Panc1 (cell line): Measurements from ENCODE around the gene MYO1E. TPM values are rescaled to one million over a fixed set of nuclear protein-coding genes. Genes with fewer than 3 reads are reported as not detected.

Experiments used
- ATAC-seq: fragments of 200-7000 bp; cut with Tn5 transposase; 2 replicates; pipeline ENCODE4 v1.9.1; 2020; ENCODE audit warnings: mild to moderate bottlenecking, moderate library complexity
- BruUV-seq: library from RNA; stranded (reverse); fragments of 400-500 nt; replicated peaks from 2 replicates; lab custom pipeline; 2021; lab: Mats Ljungman, UMichigan
- CTCF ChIA-PET: fragments of 300-600 bp; sonication (Branson Sonifier 250); formaldehyde crosslinking; loops from one replicate; lab custom pipeline; 2022; ENCODE audit warnings: antibody characterized with exemption; lab: Charles Lee
- POLR2A ChIA-PET: fragments of 300-600 bp; sonication (Branson Sonifier 250); formaldehyde crosslinking; loops from one replicate; lab custom pipeline; 2022; ENCODE audit warnings: antibody characterized with exemption; lab: Charles Lee
- DNase-seq: peaks from one replicate; pipeline ENCODE4 v3.0.0-alpha.2; 2010; ENCODE audit warnings: low read depth, low spot score
- H3K27ac ChIP-seq: 2 replicates; pipeline ENCODE4 v1.5.1; 2011; ENCODE audit warnings: mild to moderate bottlenecking, low read length, inconsistent platforms
- H3K27me3 ChIP-seq: fragments of 200-500 bp; sonication (Bioruptor generic); 2 replicates; pipeline ENCODE4 v1.6.0; 2014; ENCODE audit warnings: low read length, inconsistent platforms; ENCODE audit not compliant: control insufficient read depth, insufficient read depth
- H3K36me3 ChIP-seq: fragments of 200-500 bp; sonication (Bioruptor generic); 2 replicates; pipeline ENCODE4 v1.5.1; 2014; ENCODE audit warnings: inconsistent platforms, mild to moderate bottlenecking, low read length, moderate library complexity; ENCODE audit not compliant: control insufficient read depth, insufficient read depth
- H3K4me1 ChIP-seq: 2 replicates; pipeline ENCODE4 v1.5.1; 2011; ENCODE audit warnings: inconsistent platforms, mild to moderate bottlenecking, low read length, moderate library complexity; ENCODE audit not compliant: control insufficient read depth, insufficient read depth
- H3K4me3 ChIP-seq, 2 experiments: 2 replicates each; pipeline ENCODE4 v1.5.1; 2011 to 2012; ENCODE audit warnings: low read depth in 2 of 2, low read length in 2 of 2, mild to moderate bottlenecking in 2 of 2, inconsistent platforms in 1 of 2, moderate library complexity in 1 of 2
- H3K9me3 ChIP-seq: fragments of 200-500 bp; sonication (Bioruptor generic); 2 replicates; pipeline ENCODE4 v1.5.1; 2014; ENCODE audit warnings: low read depth, mild to moderate bottlenecking, inconsistent platforms, low read length, moderate library complexity; ENCODE audit not compliant: control insufficient read depth, insufficient read depth
- CTCF ChIP-seq: fragments of 450-650 bp; IDR thresholded peaks from 2 replicates; pipeline ENCODE4 v1.5.1; 2017; ENCODE audit warnings: mild to moderate bottlenecking
- POLR2AphosphoS5 ChIP-seq: IDR thresholded peaks from 2 replicates; pipeline ENCODE4 v1.6.1; 2012; ENCODE audit warnings: mild to moderate bottlenecking, low read depth, low read length, moderate library complexity
- REST ChIP-seq, 2 experiments: IDR thresholded peaks; 2 replicates each; pipeline ENCODE4 v1.6.1; 2011 to 2012; ENCODE audit warnings: low read depth in 2 of 2, control low read depth in 1 of 2, low read length in 1 of 2, mild to moderate bottlenecking in 1 of 2, moderate library complexity in 1 of 2; ENCODE audit not compliant: insufficient read depth in 1 of 2
- SIN3A ChIP-seq: IDR thresholded peaks from 2 replicates; pipeline ENCODE4 v1.6.1; 2012; ENCODE audit warnings: low read depth, mild to moderate bottlenecking, low read length, moderate library complexity, borderline replicate concordance; ENCODE audit not compliant: insufficient read depth
- TCF7L2 ChIP-seq: IDR thresholded peaks from 2 replicates; pipeline ENCODE4 v1.6.1; 2011; ENCODE audit warnings: mild to moderate bottlenecking, low read depth, low read length, inconsistent platforms
- in situ Hi-C: cut with HindIII; loops from 2 replicates; pipeline ENCODE4 v1.10.0; 2016; ENCODE audit warnings: low sequenced_read_pairs, low pct_unique_long_range_greater_than_20kb
- intact Hi-C: fragments of 100-400 bp; cut with micrococcal nuclease; formaldehyde crosslinking; loops from one replicate; pipeline ENCODE4 v1.10.0; 2022; ENCODE audit not compliant: unreplicated experiment
- total RNA-seq: library from RNA; stranded (reverse); gene quantifications from one replicate; pipeline ENCODE4 v1.2.1, GENCODE V29; 2021; ENCODE audit not compliant: unreplicated experiment

MYO1E gene
- total RNA-seq, 1 experiment from 2014 or later = 161 TPM

- intact Hi-C loops = no loop called here
- no TSS peak for BruUV-seq
- no peak for ATAC-seq
- Histone ChIP-seq H3K9me3 (no peaks in the 10 kb centered on the region), H3K36me3 (no peaks in the 10 kb centered on the region), H3K27ac (no peak overlapping the region), H3K4me3 (no peak overlapping the region), H3K4me1 (0 out of 2 replicates have a peak, but pooled peaks cover 2% of the 10 kb centered on the region), H3K27me3 (no peaks in the 10 kb centered on the region)
- CTCF ChIA-PET = no interaction called here
- POLR2A ChIA-PET = no interaction called here
- in situ Hi-C loops = no loop called here
- no peak for TF ChIP-seq CTCF
- TF ChIP-seq POLR2AphosphoS5 = no peak
- no peak for TF ChIP-seq TCF7L2
- no peak for TF ChIP-seq SIN3A
- DNase-seq = no peak
Measured at GRCh38 chr15:59189241-59189640, 183.4 kb downstream of the MYO1E start.

GRCh38 chr15:59186501-59186900, 186.2 kb downstream of the MYO1E start:
- intact Hi-C loops = no loop called here
- BruUV-seq = no TSS peak
- in situ Hi-C loops = no loop called here
- Histone ChIP-seq H3K36me3 (no peaks in the 10 kb centered on the region), H3K27me3 (no peaks in the 10 kb centered on the region), H3K27ac (no peak overlapping the region), H3K4me3 (no peak overlapping the region), H3K4me1 (no peaks in the 10 kb centered on the region), H3K9me3 (no peaks in the 10 kb centered on the region)
- DNase-seq (no peak), ATAC-seq (no peak)
- ChIA-PET POLR2A (no interaction called here), CTCF (no interaction called here)
- TF ChIP-seq SIN3A (no peak), TCF7L2 (no peak), CTCF (no peak), POLR2AphosphoS5 (no peak), REST (IDR thresholded peaks at IDR 0.05; ENCODE audit: insufficient read depth in 1 of 2, low read depth in 2 of 2, low read length in 1 of 2) (no peak)
